Sigmoid colon (tissue), 7 donors: ENCODE measurements around the gene ADAM10. TPM values are rescaled to one million over a fixed set of nuclear protein-coding genes. Genes with fewer than 3 reads are reported as not detected.

Source experiments
- DNase-seq: peaks from one replicate; pipeline ENCODE4 v3.0.0-alpha.2; 2019
- H3K27ac ChIP-seq, 4 donors: fragments of 200-600 bp; sonication (generic); one replicate each; pipeline ENCODE4 v1.5.1; 2016 to 2019; ENCODE audit warnings: mild to moderate bottlenecking in 1 of 4
- H3K27me3 ChIP-seq, 3 donors: fragments of 200-600 bp; sonication (generic); one replicate each; pipeline ENCODE4 v1.5.1; 2019; ENCODE audit warnings: mild to moderate bottlenecking in 1 of 3
- H3K36me3 ChIP-seq, 4 donors: fragments of 200-600 bp; sonication (generic); one replicate each; pipeline ENCODE4 v1.5.1; 2016 to 2019
- H3K4me1 ChIP-seq, 4 donors: fragments of 200-600 bp; sonication (generic); one replicate each; pipeline ENCODE4 v1.5.1; 2017 to 2019
- H3K4me3 ChIP-seq, 4 donors: fragments of 200-600 bp; sonication (generic); one replicate each; pipeline ENCODE4 v1.5.1; 2017 to 2019; ENCODE audit warnings: mild to moderate bottlenecking in 2 of 4, moderate library complexity in 1 of 4
- H3K9me3 ChIP-seq, 4 donors: fragments of 200-600 bp in 3 of 4; sonication (generic) in 3 of 4; one replicate each; pipeline versions ENCODE4 v1.5.1 to v1.6.1; 2013 to 2019
- EP300 ChIP-seq, 4 donors: sonication (generic); formaldehyde crosslinking; IDR thresholded peaks; one replicate each; pipeline ENCODE4 v1.6.1; 2017; ENCODE audit warnings: antibody characterized with exemption in 4 of 4
- POLR2A ChIP-seq, 2 donors: fragments of 450-650 bp; IDR thresholded peaks; one replicate each; pipeline ENCODE4 v1.6.1; 2016; ENCODE audit warnings: antibody characterized with exemption in 2 of 2, mild to moderate bottlenecking in 2 of 2, moderate library complexity in 2 of 2
- POLR2AphosphoS5 ChIP-seq, 4 donors: sonication (generic); formaldehyde crosslinking; IDR thresholded peaks; one replicate each; pipeline ENCODE4 v1.6.1; 2017; ENCODE audit warnings: antibody characterized with exemption in 4 of 4
- WGBS, 2 donors: extraction: QIAGEN DNeasy Blood & Tissue Kit; methylation state at CpG; one replicate each; pipeline ENCODE4 v1.1.7; 2013; 5-methylcytosine and 5-hydroxymethylcytosine counted together
- intact Hi-C: fragments of 100-400 bp; cut with DNase I; formaldehyde crosslinking; loops from one replicate; pipeline ENCODE4 v1.15.1; 2023
- polyA plus RNA-seq, 3 donors: library from polyadenylated mRNA; stranded (reverse); fragments of 200-250 nt; gene quantifications; one replicate each; pipeline ENCODE4 v1.2.3, GENCODE V29; 2013
- total RNA-seq, 4 donors: library from RNA; depleted of rRNA; stranded (reverse); fragments of >200 nt; gene quantifications; one replicate each; pipeline ENCODE4 v1.1.0, GENCODE V29; 2016
- TF ChIP-seq, protein P1 (sequence below), 4 experiments: fragments of 450-650 bp in 3 of 4; fragments of 200-600 bp in 1 of 4; IDR thresholded peaks; one replicate each; pipeline ENCODE4 v1.5.1; 2016 to 2019; ENCODE audit warnings: antibody characterized with exemption in 4 of 4, mild to moderate bottlenecking in 3 of 4, moderate library complexity in 2 of 4
- donor health status: healthy with polysubstance abuse.
- donor health status: Bipolar disorder and iron deficiency.
- donor health status: healthy.

ADAM10 gene
- total and polyA plus RNA-seq, 7 donors, result 6.6 to 70.9 (median 44.9) TPM

DNA sequence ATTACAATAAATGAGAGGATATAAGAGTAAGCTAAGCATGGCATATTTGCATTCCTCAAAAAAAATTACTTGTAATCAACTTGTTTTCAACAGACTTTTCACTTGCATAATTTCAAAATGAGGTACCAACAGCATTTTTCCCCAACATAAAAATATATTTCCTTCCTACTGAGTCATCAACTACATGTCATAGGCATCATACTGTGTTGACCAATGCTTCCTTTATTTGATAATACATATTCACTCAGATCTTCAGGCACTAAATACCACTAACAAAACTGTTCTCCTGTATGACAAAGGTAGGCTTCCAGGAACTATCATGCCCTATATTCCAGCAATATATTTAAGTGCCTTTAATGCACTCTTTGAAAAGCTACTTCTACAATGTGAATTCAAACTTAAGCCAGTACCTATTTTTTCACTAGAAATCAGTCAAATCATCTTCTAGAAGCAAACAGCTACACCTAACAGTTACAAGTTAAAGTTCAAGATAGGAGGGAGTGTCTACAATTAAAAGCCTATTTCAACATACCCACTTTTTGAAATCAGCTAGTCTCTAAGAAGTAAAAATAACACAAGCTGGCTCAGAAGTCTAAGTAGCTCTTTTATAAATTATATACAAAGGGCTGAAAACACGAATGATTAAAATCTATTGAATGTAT lies 11.3 kb downstream of the ADAM10 start:
- peaks cover 0 to 57% (median 26%) of the 10 kb centered on the region in 4 donors for H3K4me1 ChIP-seq
- no peak overlapping the region for H3K27ac ChIP-seq
- H3K4me3 ChIP-seq, result no peak overlapping the region

DNA sequence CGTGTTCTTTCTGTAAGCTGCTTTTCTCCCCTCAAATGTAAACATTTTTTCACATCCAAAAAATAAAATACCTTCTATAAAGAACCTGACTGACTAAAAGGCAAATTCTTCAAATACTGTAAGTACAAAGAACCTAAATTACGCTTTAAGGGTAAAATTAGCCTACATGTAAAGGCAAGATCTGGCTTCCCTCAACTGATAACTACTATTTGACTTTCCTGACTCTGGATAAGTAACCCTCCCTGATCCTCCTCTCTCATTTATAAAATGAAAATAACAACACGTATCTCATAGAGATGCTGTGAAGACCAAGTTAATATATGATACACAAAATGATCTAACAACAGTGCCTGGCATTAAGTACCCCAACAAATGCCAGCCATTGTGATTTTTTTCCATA lies 12.2 kb downstream of the ADAM10 start:
- no peak for DNase-seq
- Histone ChIP-seq H3K4me1 (peaks cover 0 to 48% (median 21%) of the 10 kb centered on the region in 4 donors), H3K9me3 (no peaks in the 10 kb centered on the region), H3K4me3 (no peak overlapping the region), H3K27me3 (no peaks in the 10 kb centered on the region), H3K27ac (no peak overlapping the region), H3K36me3 (no peaks in the 10 kb centered on the region)
- WGBS, 2 donors, result 92 to 93% methylated on average over 3 of the region's 3 CpGs
- TF ChIP-seq POLR2AphosphoS5 (IDR thresholded peaks at IDR 0.05) (no peak), POLR2A (IDR thresholded peaks at IDR 0.05) (no peak), EP300 (IDR thresholded peaks at IDR 0.05) (no peak)
- TF ChIP-seq, protein P1, sequence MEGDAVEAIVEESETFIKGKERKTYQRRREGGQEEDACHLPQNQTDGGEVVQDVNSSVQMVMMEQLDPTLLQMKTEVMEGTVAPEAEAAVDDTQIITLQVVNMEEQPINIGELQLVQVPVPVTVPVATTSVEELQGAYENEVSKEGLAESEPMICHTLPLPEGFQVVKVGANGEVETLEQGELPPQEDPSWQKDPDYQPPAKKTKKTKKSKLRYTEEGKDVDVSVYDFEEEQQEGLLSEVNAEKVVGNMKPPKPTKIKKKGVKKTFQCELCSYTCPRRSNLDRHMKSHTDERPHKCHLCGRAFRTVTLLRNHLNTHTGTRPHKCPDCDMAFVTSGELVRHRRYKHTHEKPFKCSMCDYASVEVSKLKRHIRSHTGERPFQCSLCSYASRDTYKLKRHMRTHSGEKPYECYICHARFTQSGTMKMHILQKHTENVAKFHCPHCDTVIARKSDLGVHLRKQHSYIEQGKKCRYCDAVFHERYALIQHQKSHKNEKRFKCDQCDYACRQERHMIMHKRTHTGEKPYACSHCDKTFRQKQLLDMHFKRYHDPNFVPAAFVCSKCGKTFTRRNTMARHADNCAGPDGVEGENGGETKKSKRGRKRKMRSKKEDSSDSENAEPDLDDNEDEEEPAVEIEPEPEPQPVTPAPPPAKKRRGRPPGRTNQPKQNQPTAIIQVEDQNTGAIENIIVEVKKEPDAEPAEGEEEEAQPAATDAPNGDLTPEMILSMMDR (IDR thresholded peaks at IDR 0.05), result no peak
- intact Hi-C loops, result no loop called here

More for the DNA sequence above, 11.3 kb downstream of the ADAM10 start:
- intact Hi-C loops, result no loop called here
- H3K36me3 ChIP-seq, result no peaks in the 10 kb centered on the region
- no peak for DNase-seq
- 59 to 73% methylated on average over 1 of the region's 1 CpG for WGBS, 2 donors
- no peaks in the 10 kb centered on the region for H3K27me3 ChIP-seq
- TF ChIP-seq POLR2AphosphoS5 (IDR thresholded peaks at IDR 0.05), result peak in 1 of 4 donors; percentile 23
- TF ChIP-seq, protein P1 (IDR thresholded peaks at IDR 0.05), result no peak
- no peak for TF ChIP-seq EP300 (IDR thresholded peaks at IDR 0.05)
- no peak for TF ChIP-seq POLR2A (IDR thresholded peaks at IDR 0.05)
- no peaks in the 10 kb centered on the region for H3K9me3 ChIP-seq

DNA sequence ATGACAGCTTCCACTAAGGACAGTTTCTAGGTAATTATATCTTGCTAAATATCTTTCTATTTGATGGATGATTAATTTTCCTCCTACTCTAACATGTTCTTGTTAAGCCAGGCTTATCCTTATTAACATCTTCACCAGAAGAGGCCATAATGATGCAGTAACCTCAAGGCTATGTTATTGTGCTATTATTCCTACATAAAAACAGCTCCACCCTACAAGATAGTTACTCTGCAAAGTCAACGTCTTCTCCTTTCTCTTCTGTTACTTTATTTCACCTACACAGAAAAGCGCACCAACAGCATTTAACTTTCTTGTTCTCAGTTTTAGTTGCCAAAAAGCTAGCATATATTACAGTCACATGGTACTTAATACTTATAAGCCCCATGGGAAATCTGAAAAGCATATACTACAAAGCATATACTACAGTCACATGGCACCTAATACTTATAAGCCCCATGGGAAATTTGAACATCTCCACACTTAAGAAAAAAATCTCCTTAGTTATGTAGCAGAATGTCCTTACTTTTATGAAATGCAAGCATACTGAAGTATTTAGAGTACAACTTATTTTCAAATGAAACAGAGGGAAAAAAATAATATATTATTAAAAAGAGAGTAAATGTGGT lies 13.4 kb downstream of the ADAM10 start:
- intact Hi-C loops, result no loop called here
- no peaks in the 10 kb centered on the region for H3K27me3 ChIP-seq
- no peak overlapping the region for H3K27ac ChIP-seq
- 46 to 62% methylated on average over 2 of the region's 2 CpGs for whole genome bisulfite sequencing, 2 donors
- H3K36me3 ChIP-seq, result no peaks in the 10 kb centered on the region
- TF ChIP-seq, protein P1 (IDR thresholded peaks at IDR 0.05), result no peak
- TF ChIP-seq POLR2A (IDR thresholded peaks at IDR 0.05), result no peak
- TF ChIP-seq EP300 (IDR thresholded peaks at IDR 0.05), result no peak
- no peak for TF ChIP-seq POLR2AphosphoS5 (IDR thresholded peaks at IDR 0.05)
- H3K9me3 ChIP-seq, result no peaks in the 10 kb centered on the region
- no peak overlapping the region for H3K4me3 ChIP-seq
- DNase-seq, result no peak
- H3K4me1 ChIP-seq, result peaks cover 0 to 52% (median 27%) of the 10 kb centered on the region in 4 donors

DNA sequence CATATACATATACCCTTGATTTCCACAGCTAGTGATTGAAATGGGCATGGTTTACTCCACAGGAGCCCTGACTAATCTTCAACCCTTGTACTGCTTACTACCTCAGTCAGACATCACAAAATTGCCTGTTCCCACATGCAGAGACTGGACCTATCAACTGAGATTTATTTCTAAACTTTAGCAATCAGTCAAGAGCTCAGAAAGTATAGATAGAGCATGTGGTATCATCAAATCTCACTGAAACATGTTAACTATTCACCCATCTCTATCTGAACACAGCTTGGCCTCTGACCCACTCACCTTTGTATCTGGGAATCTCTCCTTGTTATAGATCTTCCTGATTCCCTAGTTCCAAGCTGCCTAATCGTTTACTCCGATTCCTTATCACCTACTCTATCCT lies 14.6 kb downstream of the ADAM10 start:
- intact Hi-C loops, result no loop called here
- H3K36me3 ChIP-seq, result no peaks in the 10 kb centered on the region
- TF ChIP-seq POLR2A (IDR thresholded peaks at IDR 0.05) (no peak), EP300 (IDR thresholded peaks at IDR 0.05) (no peak), POLR2AphosphoS5 (IDR thresholded peaks at IDR 0.05) (no peak)
- TF ChIP-seq, protein P1 (IDR thresholded peaks at IDR 0.05), result no peak
- peaks cover 0 to 52% (median 31%) of the 10 kb centered on the region in 4 donors for H3K4me1 ChIP-seq
- no peak for DNase-seq
- 23 to 68% methylated on average over 2 of the region's 2 CpGs for WGBS, 2 donors
- no peak overlapping the region for H3K27ac ChIP-seq
- H3K4me3 ChIP-seq, result no peak overlapping the region
- H3K9me3 ChIP-seq, result no peaks in the 10 kb centered on the region
- no peaks in the 10 kb centered on the region for H3K27me3 ChIP-seq
